H1 (cell line): ENCODE measurements around the gene MPHOSPH10. TPM values are rescaled to one million over a fixed set of nuclear protein-coding genes. Genes with fewer than 3 reads are reported as not detected.

Experiments
- CTCF ChIA-PET: fragments of 300-600 bp; sonication (Branson Sonifier 250); formaldehyde crosslinking; loops from one replicate; lab custom pipeline; 2021; ENCODE audit not compliant: partially characterized antibody; lab: Charles Lee
- POLR2A ChIA-PET: fragments of 300-600 bp; sonication (Branson Sonifier 250); formaldehyde crosslinking; loops from one replicate; lab custom pipeline; 2021; ENCODE audit warnings: inconsistent platforms; ENCODE audit not compliant: partially characterized antibody; lab: Charles Lee
- DNase-seq, 2 experiments: peaks; one replicate each; pipeline versions ENCODE4 v3.0.0 to v3.0.0-alpha.2; 2010 to 2022; ENCODE audit warnings: low spot score in 2 of 2, low read depth in 1 of 2, mixed read lengths in 1 of 2
- FAIRE-seq: peaks from 2 replicates; lab custom pipeline; 2011; peaks lifted over from hg19 to GRCh38; lab: Jason Lieb, UNC
- H2AFZ ChIP-seq: 2 replicates; pipeline ENCODE4 v1.8.1; 2012; ENCODE audit warnings: low read length, inconsistent platforms
- H2AK5ac ChIP-seq: 2 replicates; pipeline ENCODE4 v1.6.1; 2013; ENCODE audit warnings: low read depth, low read length
- H2BK120ac ChIP-seq: replicated peaks from 2 replicates; pipeline ENCODE3; 2013; ENCODE audit warnings: low read depth, low read length, inconsistent platforms
- H2BK12ac ChIP-seq: 2 replicates; pipeline ENCODE4 v1.6.1; 2013; ENCODE audit warnings: low read depth, low read length
- H2BK15ac ChIP-seq: 2 replicates; pipeline ENCODE4 v1.6.1; 2013; ENCODE audit warnings: low read length
- H2BK20ac ChIP-seq: 2 replicates; pipeline ENCODE4 v1.6.1; 2013; ENCODE audit warnings: low read length
- H2BK5ac ChIP-seq: 2 replicates; pipeline ENCODE4 v1.6.1; 2013; ENCODE audit warnings: low read depth, low read length
- H3K14ac ChIP-seq: 2 replicates; pipeline ENCODE4 v1.6.1; 2013; ENCODE audit warnings: inconsistent platforms; ENCODE audit not compliant: insufficient read length
- H3K18ac ChIP-seq: 2 replicates; pipeline ENCODE4 v1.6.1; 2013; ENCODE audit warnings: low read length; ENCODE audit errors: extremely low read depth
- H3K23ac ChIP-seq: 2 replicates; pipeline ENCODE4 v1.6.1; 2013; ENCODE audit warnings: inconsistent platforms; ENCODE audit not compliant: insufficient read length
- H3K23me2 ChIP-seq: 2 replicates; pipeline ENCODE4 v1.6.1; 2013; ENCODE audit warnings: low read depth, low read length
- H3K27ac ChIP-seq: 2 replicates; pipeline ENCODE4 v1.6.1; 2011; ENCODE audit warnings: low read depth, low read length, inconsistent platforms
- H3K27me3 ChIP-seq, 4 experiments: replicated peaks in 1 of 4; 1 replicate in 1 of 4; 2 replicates in 3 of 4; pipeline versions ENCODE4 v1.6.1 to v1.8.1; 2011 to 2013; ENCODE audit warnings: low read length in 3 of 4, mild to moderate bottlenecking in 3 of 4, inconsistent platforms in 2 of 4, mixed read lengths in 2 of 4, moderate library complexity in 1 of 4; ENCODE audit not compliant: control insufficient read depth in 3 of 4, insufficient read depth in 3 of 4; ENCODE audit errors: extremely low read depth in 1 of 4
- H3K36me3 ChIP-seq, 4 experiments: 2 replicates each; pipeline versions ENCODE4 v1.6.1 to v1.8.1; 2011 to 2013; ENCODE audit warnings: mild to moderate bottlenecking in 4 of 4, low read length in 3 of 4, moderate library complexity in 2 of 4, control low read depth in 1 of 4, inconsistent platforms in 1 of 4; ENCODE audit not compliant: insufficient read depth in 4 of 4, control insufficient read depth in 2 of 4
- H3K4ac ChIP-seq: replicated peaks from 2 replicates; pipeline ENCODE3; 2013; ENCODE audit warnings: low read length, low read depth, mixed read lengths, inconsistent platforms; ENCODE audit not compliant: insufficient read length
- H3K4me1 ChIP-seq, 4 experiments: replicated peaks in 1 of 4; 1 replicate in 1 of 4; 2 replicates in 3 of 4; pipeline versions ENCODE4 v1.6.1 to v1.8.1; 2011 to 2013; ENCODE audit warnings: low read length in 3 of 4, inconsistent platforms in 2 of 4, mixed read lengths in 1 of 4; ENCODE audit not compliant: insufficient read depth in 4 of 4, control insufficient read depth in 3 of 4
- H3K4me2 ChIP-seq, 2 experiments: 2 replicates each; pipeline versions ENCODE4 v1.6.1 to v1.8.1; 2011 to 2013; ENCODE audit warnings: low read depth in 2 of 2, low read length in 2 of 2, control low read depth in 1 of 2, inconsistent platforms in 1 of 2, mild to moderate bottlenecking in 1 of 2; ENCODE audit not compliant: insufficient read depth in 1 of 2
- H3K4me3 ChIP-seq, 4 experiments: fragments of 200-600, 300-600 bp in 1 of 4; sonication (generic), shearing (Covaris generic), sonication (Bioruptor Twin) in 1 of 4; 2 replicates each; pipeline versions ENCODE4 v1.5.1 to v1.8.1; 2011 to 2016; ENCODE audit warnings: low read length in 4 of 4, low read depth in 3 of 4, control low read depth in 2 of 4, inconsistent platforms in 2 of 4, mild to moderate bottlenecking in 2 of 4, mixed read lengths in 1 of 4, moderate library complexity in 1 of 4; ENCODE audit not compliant: insufficient read depth in 2 of 4; ENCODE audit errors: extremely low read depth in 1 of 4
- H3K56ac ChIP-seq: replicated peaks from 2 replicates; pipeline ENCODE3; 2013; ENCODE audit warnings: low read depth, mild to moderate bottlenecking, mixed read lengths, low read length, inconsistent platforms; ENCODE audit not compliant: insufficient read length
- H3K79me1 ChIP-seq: 2 replicates; pipeline ENCODE4 v1.6.1; 2013; ENCODE audit warnings: low read depth, low read length, control low read depth
- H3K79me2 ChIP-seq, 2 experiments: 2 replicates each; pipeline versions ENCODE4 v1.6.1 to v1.8.1; 2012 to 2013; ENCODE audit warnings: low read length in 2 of 2, mild to moderate bottlenecking in 2 of 2, inconsistent platforms in 1 of 2; ENCODE audit not compliant: insufficient read depth in 2 of 2, control insufficient read depth in 1 of 2
- H3K9ac ChIP-seq, 4 experiments: replicated peaks in 1 of 4; 1 replicate in 1 of 4; 2 replicates in 3 of 4; pipeline versions ENCODE4 v1.6.1 to v1.8.1; 2011 to 2013; ENCODE audit warnings: low read depth in 3 of 4, low read length in 3 of 4, control low read depth in 2 of 4, mild to moderate bottlenecking in 2 of 4, moderate library complexity in 2 of 4, inconsistent platforms in 1 of 4; ENCODE audit errors: extremely low read depth in 1 of 4
- H3K9me3 ChIP-seq, 2 experiments: 2 replicates each; pipeline versions ENCODE4 v1.6.1 to v1.8.1; 2012 to 2013; ENCODE audit warnings: mild to moderate bottlenecking in 2 of 2, moderate library complexity in 2 of 2, control low read depth in 1 of 2, inconsistent platforms in 1 of 2, low read depth in 1 of 2, low read length in 1 of 2, mixed read lengths in 1 of 2; ENCODE audit not compliant: insufficient read depth in 2 of 2
- H4K20me1 ChIP-seq, 2 experiments: replicated peaks in 1 of 2; 2 replicates each; pipeline versions ENCODE3 to v1.8.1; 2011 to 2013; ENCODE audit warnings: inconsistent platforms in 2 of 2, low read length in 2 of 2, mild to moderate bottlenecking in 1 of 2; ENCODE audit not compliant: insufficient read depth in 2 of 2, control insufficient read depth in 1 of 2
- H4K5ac ChIP-seq: 2 replicates; pipeline ENCODE4 v1.6.1; 2013; ENCODE audit warnings: low read length, low read depth, mixed read lengths, inconsistent platforms; ENCODE audit not compliant: insufficient read length
- H4K8ac ChIP-seq: 2 replicates; pipeline ENCODE4 v1.8.0; 2013; ENCODE audit warnings: mild to moderate bottlenecking, moderate library complexity, low read length, inconsistent platforms; ENCODE audit not compliant: insufficient read depth; ENCODE audit errors: extremely low read depth
- H4K91ac ChIP-seq: replicated peaks from 2 replicates; pipeline ENCODE3; 2013; ENCODE audit warnings: low read length, mixed read lengths, inconsistent platforms; ENCODE audit not compliant: insufficient read length
- JUND ChIP-seq: IDR thresholded peaks from 2 replicates; pipeline ENCODE4 v1.6.1; 2011; ENCODE audit warnings: mild to moderate bottlenecking, improper control_type of control experiment, low read length
- WGBS, 2 experiments: shearing (Covaris generic) in 1 of 2; methylation state at CpG; one replicate each; pipeline versions ENCODE4 v1.1.6 to v1.1.7; 2013 to 2015; ENCODE audit warnings: low lambda C conversion rate in 2 of 2, mixed read lengths in 2 of 2, inconsistent platforms in 1 of 2, low coverage in 1 of 2, missing lambda C conversion rate in 1 of 2; ENCODE audit not compliant: insufficient replicate concordance in 2 of 2, insufficient coverage in 1 of 2, insufficient read length in 1 of 2; ENCODE audit errors: extremely low coverage in 1 of 2, missing lambda C conversion rate in 1 of 2; 5-methylcytosine and 5-hydroxymethylcytosine counted together
- polyA plus RNA-seq, 7 experiments: library from polyadenylated mRNA; depleted of rRNA in 3 of 7; stranded (reverse) in 5 of 7; unstranded in 2 of 7; fragments of >200 nt in 5 of 7; fragments of 200-250 nt in 2 of 7; gene quantifications; 1 replicate in 5 of 7; 2 replicates in 1 of 7; 4 replicates in 1 of 7; pipeline versions ENCODE4 v1.2.1 to v1.2.3, GENCODE V29; 2011 to 2013; ENCODE audit warnings: missing spikeins in 2 of 7, mixed read lengths in 2 of 7
- total RNA-seq: library from RNA; stranded (reverse); fragmentation: NEBNext Ultra II Directional; extraction: Animal tissue kit (Norgen Biotek cat#: 25700); gene quantifications from 2 replicates; pipeline ENCODE4 v1.2.1, GENCODE V29; 2021
- TF ChIP-seq, protein P1 (sequence below), 3 experiments: IDR thresholded peaks; 1 replicate in 2 of 3; 2 replicates in 1 of 3; pipeline versions ENCODE4 v1.5.1 to v1.6.1; 2011; ENCODE audit warnings: low read length in 3 of 3, mild to moderate bottlenecking in 3 of 3, inconsistent platforms in 2 of 3, low read depth in 1 of 3, moderate library complexity in 1 of 3; ENCODE audit not compliant: insufficient read depth in 1 of 3; ENCODE audit errors: control extremely low read depth in 1 of 3

MPHOSPH10 gene
- total and polyA plus RNA-seq, 2 of the 8 experiments (the other 6 are each of a cell fraction or from before 2014, with no cell fraction given) = 4.5 to 39.1 TPM

DNA sequence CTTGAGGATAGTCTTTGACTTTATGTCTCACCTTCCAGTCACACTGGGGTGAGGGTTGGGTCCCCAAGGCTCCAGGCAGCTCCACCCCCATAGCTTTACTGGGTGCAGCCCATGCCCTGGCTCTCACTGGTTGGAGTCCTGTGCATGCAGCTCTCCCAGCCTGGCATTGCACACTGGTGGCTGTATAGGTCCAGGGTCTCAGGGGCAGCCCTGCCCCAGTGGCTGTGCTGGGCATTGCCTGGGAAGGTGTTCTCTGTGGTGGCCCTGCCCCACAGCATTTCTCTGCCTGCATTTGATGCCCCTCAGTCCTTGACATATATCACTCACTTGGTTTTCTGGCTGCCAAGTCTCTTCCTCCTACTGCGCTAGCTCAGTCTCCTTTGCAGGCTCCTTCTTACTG lies 21.2 kb downstream of the MPHOSPH10 start:
- H3K9me3 ChIP-seq = no peaks in the 10 kb centered on the region
- ChIA-PET POLR2A (no interaction called here), CTCF (interaction anchor here (0.9 to 4.6 kb wide), 13 partner anchors 9 to 359 kb away, joined by 3 to 14 read pairs (median 4); no protein-coding TSS in a partner anchor)
- FAIRE-seq (no peak), DNase-seq (no peak)
- no peak overlapping the region for H3K18ac ChIP-seq
- no peak overlapping the region for H3K4me2 ChIP-seq
- no peaks in the 10 kb centered on the region for H3K79me1 ChIP-seq
- no peak overlapping the region for H4K8ac ChIP-seq
- H3K27me3 ChIP-seq = no peaks in the 10 kb centered on the region; a peak in 1 of 7 replicates
- H2AFZ ChIP-seq = no peak overlapping the region
- no peaks in the 10 kb centered on the region; a peak in 1 of 7 replicates for H3K4me1 ChIP-seq
- H2BK12ac ChIP-seq = no peak overlapping the region
- no peak overlapping the region for H3K4ac ChIP-seq
- H3K23ac ChIP-seq = no peak overlapping the region
- H3K4me3 ChIP-seq = no peak overlapping the region
- H3K9ac ChIP-seq = no peak overlapping the region
- no peak overlapping the region for H2BK5ac ChIP-seq
- WGBS, 2 experiments = 89% methylated on average over 1 of the region's 1 CpG; no CpG with 5 or more reads in 1 of the 2 experiments
- H3K79me2 ChIP-seq = no peaks in the 10 kb centered on the region
- H2BK15ac ChIP-seq = no peak overlapping the region
- peaks cover 2 to 3% of the 10 kb centered on the region in 2 experiments for H4K20me1 ChIP-seq
- no peak overlapping the region for H3K14ac ChIP-seq
- H2BK120ac ChIP-seq = no peak overlapping the region
- H4K5ac ChIP-seq = no peak overlapping the region
- peaks cover 8 to 32% (median 24%) of the 10 kb centered on the region in 4 experiments for H3K36me3 ChIP-seq
- no peak for TF ChIP-seq JUND
- TF ChIP-seq, protein P1, sequence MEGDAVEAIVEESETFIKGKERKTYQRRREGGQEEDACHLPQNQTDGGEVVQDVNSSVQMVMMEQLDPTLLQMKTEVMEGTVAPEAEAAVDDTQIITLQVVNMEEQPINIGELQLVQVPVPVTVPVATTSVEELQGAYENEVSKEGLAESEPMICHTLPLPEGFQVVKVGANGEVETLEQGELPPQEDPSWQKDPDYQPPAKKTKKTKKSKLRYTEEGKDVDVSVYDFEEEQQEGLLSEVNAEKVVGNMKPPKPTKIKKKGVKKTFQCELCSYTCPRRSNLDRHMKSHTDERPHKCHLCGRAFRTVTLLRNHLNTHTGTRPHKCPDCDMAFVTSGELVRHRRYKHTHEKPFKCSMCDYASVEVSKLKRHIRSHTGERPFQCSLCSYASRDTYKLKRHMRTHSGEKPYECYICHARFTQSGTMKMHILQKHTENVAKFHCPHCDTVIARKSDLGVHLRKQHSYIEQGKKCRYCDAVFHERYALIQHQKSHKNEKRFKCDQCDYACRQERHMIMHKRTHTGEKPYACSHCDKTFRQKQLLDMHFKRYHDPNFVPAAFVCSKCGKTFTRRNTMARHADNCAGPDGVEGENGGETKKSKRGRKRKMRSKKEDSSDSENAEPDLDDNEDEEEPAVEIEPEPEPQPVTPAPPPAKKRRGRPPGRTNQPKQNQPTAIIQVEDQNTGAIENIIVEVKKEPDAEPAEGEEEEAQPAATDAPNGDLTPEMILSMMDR (IDR thresholded peaks at IDR 0.05; ENCODE audit: control extremely low read depth in 1 of 3, insufficient read depth in 1 of 3, low read depth in 1 of 3, low read length in 3 of 3) = peak; percentile 15 to 28 (median 19); a peak in 3 of 4 replicates
- no peak overlapping the region for H2BK20ac ChIP-seq
- H4K91ac ChIP-seq = no peak overlapping the region
- H3K56ac ChIP-seq = no peak overlapping the region
- H3K23me2 ChIP-seq = no peaks in the 10 kb centered on the region
- no peak overlapping the region for H2AK5ac ChIP-seq
- H3K27ac ChIP-seq = no peak overlapping the region
